SU-DHL-6 (cell line): ENCODE measurements around the gene ZNF593.
A peak's percentile ranks its signal among the peaks of the same experiment; 100 is the strongest.

ENCODE experiments used
- H2AFZ ChIP-seq: fragments of 200-600 bp; sonication (generic); 2 replicates; pipeline ENCODE4 v1.6.1; 2014; ENCODE audit warnings: low read depth, mild to moderate bottlenecking, moderate library complexity, mixed read lengths, antibody characterized with exemption, low read length; ENCODE audit not compliant: severe bottlenecking
- H3F3A ChIP-seq: fragments of 200-600 bp; shearing (Covaris generic); 2 replicates; pipeline ENCODE4 v1.6.0; 2016; ENCODE audit warnings: antibody characterized with exemption, mild to moderate bottlenecking; ENCODE audit not compliant: insufficient read depth
- H3K27ac ChIP-seq: fragments of 200-600 bp; sonication (generic); 2 replicates; pipeline ENCODE4 v1.5.1; 2016; ENCODE audit warnings: low read depth, mild to moderate bottlenecking, low read length, moderate library complexity, mixed read lengths
- H3K27me3 ChIP-seq: fragments of 200-600 bp; sonication (generic), shearing (Covaris generic); 2 replicates; pipeline ENCODE4 v1.6.0; 2014; ENCODE audit warnings: mild to moderate bottlenecking, low read length
- H3K36me3 ChIP-seq: fragments of 200-600 bp; sonication (generic); 2 replicates; pipeline ENCODE4 v1.6.1; 2014; ENCODE audit warnings: mild to moderate bottlenecking, low read length, mixed read lengths
- H3K4me2 ChIP-seq: fragments of 300-600, 200-600 bp; shearing (Covaris generic), sonication (generic); 2 replicates; pipeline ENCODE4 v1.6.0; 2014; ENCODE audit warnings: low read length, low read depth, mild to moderate bottlenecking; ENCODE audit not compliant: poor library complexity, severe bottlenecking
- H3K4me3 ChIP-seq: fragments of 200-600 bp; sonication (generic); 2 replicates; pipeline ENCODE4 v1.5.1; 2014; ENCODE audit warnings: antibody characterized with exemption, low read length, mild to moderate bottlenecking, mixed read lengths; ENCODE audit not compliant: insufficient read depth, poor library complexity, severe bottlenecking
- H3K79me2 ChIP-seq: fragments of 200-600 bp; sonication (generic); 2 replicates; pipeline ENCODE4 v1.6.1; 2014; ENCODE audit warnings: mild to moderate bottlenecking, low read length, moderate library complexity; ENCODE audit not compliant: insufficient read depth
- H3K9ac ChIP-seq: fragments of 200-600 bp; sonication (generic); 2 replicates; pipeline ENCODE4 v1.7.0; 2014; ENCODE audit warnings: mild to moderate bottlenecking, low read length
- H3K9me2 ChIP-seq: fragments of 200-600 bp; sonication (generic); replicated peaks from 2 replicates; pipeline ENCODE4 v1.6.1; 2014; ENCODE audit warnings: low read length; ENCODE audit not compliant: insufficient read depth
- H3K9me3 ChIP-seq: fragments of 200-600 bp; sonication (generic); 2 replicates; pipeline ENCODE4 v1.6.1; 2014; ENCODE audit warnings: low read length, mixed read lengths; ENCODE audit not compliant: insufficient read depth
- H4K20me1 ChIP-seq: fragments of 200-600 bp; sonication (generic); 2 replicates; pipeline ENCODE4 v1.6.1; 2014; ENCODE audit warnings: low read depth, mild to moderate bottlenecking, antibody characterized with exemption, low read length, moderate library complexity, mixed read lengths
- CTCF ChIP-seq: fragments of 200-600 bp; sonication (generic); IDR thresholded peaks from one replicate; pipeline ENCODE4 v1.5.1; 2017; ENCODE audit warnings: antibody characterized with exemption, mild to moderate bottlenecking, low read length, moderate library complexity; ENCODE audit not compliant: insufficient read depth, poor library complexity, severe bottlenecking
- EZH2phosphoT487 ChIP-seq: fragments of 200-600 bp; sonication (generic), shearing (Covaris generic); conservative IDR thresholded peaks from 2 replicates; pipeline ENCODE4 v1.6.1; 2018; ENCODE audit warnings: mild to moderate bottlenecking, antibody characterized with exemption, low read length, moderate library complexity, mixed read lengths

Gene ZNF593

GRCh38 chr1:26169198-26169554 lies 532 bp upstream of the ZNF593 start:
- 0 out of 2 replicates have a peak, but pooled peaks cover 4% of the 10 kb centered on the region for H3F3A ChIP-seq
- H3K4me3 ChIP-seq, result no peak overlapping the region
- no peak overlapping the region for H3K27ac ChIP-seq
- H3K9ac ChIP-seq, result peak overlapping the region; percentile 99; the same call in 1 of the 2 replicates
- no peaks in the 10 kb centered on the region for H3K9me3 ChIP-seq
- H2AFZ ChIP-seq, result no peak overlapping the region
- TF ChIP-seq CTCF, result no peak
- no peak for TF ChIP-seq EZH2phosphoT487
- no peaks in the 10 kb centered on the region for H3K36me3 ChIP-seq
- no peaks in the 10 kb centered on the region for H4K20me1 ChIP-seq
- no peaks in the 10 kb centered on the region for H3K9me2 ChIP-seq
- H3K79me2 ChIP-seq, result peaks cover 11% of the 10 kb centered on the region
- peak overlapping the region; percentile 84 for H3K4me2 ChIP-seq
- H3K27me3 ChIP-seq, result no peaks in the 10 kb centered on the region

- Histone ChIP-seq H3K4me2 (peak overlapping the region; percentile 84), H3K9me2 (no peaks in the 10 kb centered on the region)
- TF ChIP-seq CTCF (no peak), EZH2phosphoT487 (no peak)
Observed at GRCh38 chr1:26170472-26170821, 739 bp downstream of the ZNF593 start.

GRCh38 chr1:26171084-26172072 lies 1.7 kb downstream of the ZNF593 start, which contains the start of gene ZNF593OS:
TSS of gene ZNF593OS (minus strand) at chr1:26171832. CDS start at chr1:26171661, 171 bp downstream.
- Histone ChIP-seq H3K9ac (peak within 1 kb of the TSS; percentile 99), H3K9me3 (no peaks in the 10 kb centered on the region), H2AFZ (no peak within 1 kb of the TSS), H3K79me2 (peaks cover 11% of the 10 kb centered on the region), H3K27ac (no peak within 1 kb of the TSS), H4K20me1 (no peaks in the 10 kb centered on the region), H3K36me3 (no peaks in the 10 kb centered on the region), H3F3A (0 out of 2 replicates have a peak, but pooled peaks cover 6% of the 10 kb centered on the region), H3K27me3 (no peaks in the 10 kb centered on the region), H3K4me2 (peak within 1 kb of the TSS; percentile 84), H3K4me3 (peak within 1 kb of the TSS; percentile 98), H3K9me2 (no peaks in the 10 kb centered on the region)
- TF ChIP-seq CTCF (no peak), EZH2phosphoT487 (no peak)

More at GRCh38 chr1:26170472-26170821, 739 bp downstream of the ZNF593 start:
- Histone ChIP-seq H3K9ac (peak overlapping the region; percentile 99), H3K36me3 (no peaks in the 10 kb centered on the region), H3K4me3 (peak overlapping the region; percentile 98), H3K79me2 (peaks cover 11% of the 10 kb centered on the region), H3F3A (0 out of 2 replicates have a peak, but pooled peaks cover 6% of the 10 kb centered on the region), H4K20me1 (no peaks in the 10 kb centered on the region), H3K27ac (peak overlapping the region; percentile 33; the same call in 1 of the 2 replicates), H3K9me3 (no peaks in the 10 kb centered on the region), H2AFZ (peak overlapping the region; percentile 78), H3K27me3 (no peaks in the 10 kb centered on the region)
